ENCODE measurements around the gene PLXNA4.

GRCh38 chr7:132135746-132136385 is 440.4 kb downstream of the PLXNA4 start:
- TF ChIP-seq SP1 (IDR thresholded peaks at IDR 0.05) (no peak), FOXK2 (IDR thresholded peaks at IDR 0.05) (no peak), FOXA1 (IDR thresholded peaks at IDR 0.05) (no peak), BHLHE40 (IDR thresholded peaks at IDR 0.05; ENCODE audit: borderline replicate concordance) (no peak), ARNT (IDR thresholded peaks at IDR 0.05) (no peak), SUZ12 (IDR thresholded peaks at IDR 0.05) (no peak), TARDBP (IDR thresholded peaks at IDR 0.05) (no peak), CTBP1 (IDR thresholded peaks at IDR 0.05; ENCODE audit: borderline replicate concordance) (no peak), LEF1 (IDR thresholded peaks at IDR 0.05; ENCODE audit: borderline replicate concordance) (no peak), FOXM1 (IDR thresholded peaks at IDR 0.05; ENCODE audit: borderline replicate concordance) (no peak), NFRKB (IDR thresholded peaks at IDR 0.05) (no peak), ELF4 (IDR thresholded peaks at IDR 0.05) (no peak), L3MBTL2 (conservative IDR thresholded peaks at IDR 0.05) (no peak)
- TF ChIP-seq, protein P1, sequence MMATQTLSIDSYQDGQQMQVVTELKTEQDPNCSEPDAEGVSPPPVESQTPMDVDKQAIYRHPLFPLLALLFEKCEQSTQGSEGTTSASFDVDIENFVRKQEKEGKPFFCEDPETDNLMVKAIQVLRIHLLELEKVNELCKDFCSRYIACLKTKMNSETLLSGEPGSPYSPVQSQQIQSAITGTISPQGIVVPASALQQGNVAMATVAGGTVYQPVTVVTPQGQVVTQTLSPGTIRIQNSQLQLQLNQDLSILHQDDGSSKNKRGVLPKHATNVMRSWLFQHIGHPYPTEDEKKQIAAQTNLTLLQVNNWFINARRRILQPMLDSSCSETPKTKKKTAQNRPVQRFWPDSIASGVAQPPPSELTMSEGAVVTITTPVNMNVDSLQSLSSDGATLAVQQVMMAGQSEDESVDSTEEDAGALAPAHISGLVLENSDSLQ (IDR thresholded peaks at IDR 0.05): no peak
